ENCODE data around the gene PRRX1.

Gene PRRX1

DNA sequence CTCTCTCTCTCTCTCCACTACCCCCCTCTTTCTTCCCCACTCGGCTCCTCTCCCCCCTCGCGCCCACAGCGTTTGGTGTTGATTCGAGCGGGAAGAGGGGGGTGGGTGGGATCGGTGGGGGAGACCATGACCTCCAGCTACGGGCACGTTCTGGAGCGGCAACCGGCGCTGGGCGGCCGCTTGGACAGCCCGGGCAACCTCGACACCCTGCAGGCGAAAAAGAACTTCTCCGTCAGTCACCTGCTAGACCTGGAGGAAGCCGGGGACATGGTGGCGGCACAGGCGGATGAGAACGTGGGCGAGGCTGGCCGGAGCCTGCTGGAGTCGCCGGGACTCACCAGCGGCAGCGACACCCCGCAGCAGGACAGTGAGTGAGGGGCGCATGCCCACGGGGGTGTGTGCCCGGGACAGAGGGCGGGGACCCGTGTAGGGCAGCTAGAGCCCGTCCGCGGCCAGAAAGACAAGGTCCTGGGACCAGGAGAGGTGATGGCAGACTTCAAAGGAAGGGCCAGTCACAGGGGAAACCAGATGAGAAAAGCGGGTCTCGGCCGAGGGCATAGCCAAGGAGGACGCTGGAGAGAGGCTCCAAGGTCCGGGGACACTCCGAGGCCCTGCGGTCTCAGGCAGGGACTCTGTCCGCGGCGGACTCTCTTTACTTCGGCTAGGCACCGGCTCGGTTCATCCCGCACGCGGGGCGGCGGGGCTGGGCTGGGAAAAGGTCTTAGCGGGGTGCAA lies at the start of gene PRRX1:
Gene PRRX1, plus strand, starts transcription at position 39 of the 735 bp plus-strand sequence. Its CDS starts 88 bp downstream, at position 127.
- FAIRE-seq, result no peak

DNA sequence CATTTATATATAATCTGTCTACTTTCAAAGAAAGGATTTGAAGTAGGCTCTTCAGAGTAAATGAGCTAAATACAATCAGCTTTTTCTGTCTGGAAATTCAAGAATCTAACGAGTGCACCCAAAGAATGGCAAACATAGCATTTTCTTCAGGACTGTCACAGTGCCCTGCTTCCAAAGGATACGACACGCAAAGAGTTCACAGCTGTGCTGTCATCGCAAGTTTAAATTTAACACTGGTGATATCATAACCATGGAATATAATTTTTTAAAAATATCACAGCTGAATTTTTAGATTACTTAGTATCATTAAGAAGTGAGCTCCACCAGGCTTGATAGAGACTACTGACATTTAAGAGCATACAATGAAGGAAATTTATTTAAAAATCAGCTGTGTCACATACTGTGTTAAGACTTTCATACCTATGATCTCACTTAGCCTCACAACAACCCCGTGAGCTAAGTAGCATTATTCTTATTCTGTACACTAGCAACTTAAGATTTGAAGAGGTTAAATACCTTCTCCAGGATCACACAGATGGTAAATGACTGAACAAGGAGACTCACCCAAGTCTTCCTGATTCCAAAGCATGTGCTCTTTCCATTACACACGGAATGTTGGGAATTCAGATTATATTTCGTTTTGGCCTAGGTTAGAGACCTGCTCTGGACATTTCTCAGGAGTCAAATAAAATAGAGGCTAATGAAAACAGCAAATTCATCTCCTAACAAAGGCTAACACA lies 46.2 kb upstream of the PRRX1 start:
- no peak for FAIRE-seq

DNA sequence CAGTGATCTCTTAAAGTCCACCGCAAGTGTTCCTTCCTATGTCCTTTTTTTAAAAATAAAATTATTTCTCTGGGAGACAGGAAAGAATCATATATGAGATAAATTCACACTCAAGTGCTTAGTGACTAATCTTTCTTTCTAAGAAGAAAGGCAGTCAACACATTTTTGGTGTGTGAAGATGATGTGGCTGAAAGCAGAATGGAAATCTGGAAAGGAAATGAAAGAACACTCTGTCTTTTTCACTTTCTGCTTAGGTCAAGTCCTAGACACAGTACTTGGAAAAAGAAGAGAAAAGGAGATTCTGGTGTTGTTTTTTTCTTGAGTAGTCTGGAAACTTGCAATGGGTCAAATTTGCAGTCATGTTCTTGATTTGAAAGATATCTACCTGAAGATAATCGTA lies 45.5 kb upstream of the PRRX1 start:
- no peak for FAIRE-seq

DNA sequence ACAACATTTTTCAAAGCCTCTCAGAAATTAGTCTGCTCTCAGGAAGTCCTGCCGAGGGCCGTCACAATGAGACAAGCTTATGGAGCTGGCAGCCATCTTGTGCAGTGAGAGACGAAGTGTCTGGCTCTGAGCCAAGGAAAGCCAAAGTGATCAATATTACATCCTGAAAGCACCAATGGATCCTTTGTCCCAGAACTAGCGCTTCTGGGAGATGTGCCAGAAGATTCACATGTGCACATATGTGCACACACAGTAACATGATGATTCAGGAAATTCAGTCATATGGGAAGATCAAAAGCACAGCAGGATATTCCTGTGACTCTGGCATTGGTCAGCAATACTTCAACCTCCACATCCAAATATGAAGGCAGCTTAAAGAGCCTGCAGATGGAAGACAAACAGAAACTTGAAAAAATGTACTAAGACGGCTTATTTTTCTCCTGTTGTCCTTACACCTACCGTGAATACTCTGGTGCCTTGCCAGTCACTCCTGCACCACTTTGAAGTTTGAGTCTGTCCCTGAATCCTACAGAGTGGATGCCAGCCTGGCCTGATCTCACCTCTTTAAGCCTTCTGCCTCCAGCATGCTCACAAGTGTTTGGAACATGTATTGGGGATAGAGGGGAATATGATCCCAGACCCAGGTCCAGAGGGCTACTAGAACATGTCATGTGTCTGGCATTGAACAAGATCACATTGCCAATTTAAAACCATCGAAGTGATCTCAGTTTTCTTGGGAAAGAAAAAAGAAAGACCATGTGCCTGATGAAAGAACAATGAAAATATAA lies 44.5 kb upstream of the PRRX1 start:
- no peak for FAIRE-seq

DNA sequence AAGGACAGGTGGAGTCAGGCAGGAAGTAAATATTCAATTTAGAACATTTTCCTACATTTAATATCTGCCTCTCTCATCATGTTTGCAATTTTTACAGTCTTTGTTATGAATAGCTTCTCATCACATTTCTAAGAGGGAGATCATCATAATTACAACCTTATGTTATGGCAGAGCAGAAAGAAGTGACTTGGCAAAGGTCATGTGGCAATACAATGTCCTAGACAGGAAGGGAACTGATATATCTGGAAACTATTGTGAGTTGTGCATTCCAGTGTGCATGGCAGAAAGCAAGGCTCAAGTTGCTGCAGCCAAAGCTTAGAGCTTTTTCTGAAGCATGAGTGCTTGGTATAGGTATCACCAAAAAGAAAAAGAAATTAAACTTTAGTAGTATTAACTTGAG lies 43.8 kb upstream of the PRRX1 start:
- no peak for FAIRE-seq

DNA sequence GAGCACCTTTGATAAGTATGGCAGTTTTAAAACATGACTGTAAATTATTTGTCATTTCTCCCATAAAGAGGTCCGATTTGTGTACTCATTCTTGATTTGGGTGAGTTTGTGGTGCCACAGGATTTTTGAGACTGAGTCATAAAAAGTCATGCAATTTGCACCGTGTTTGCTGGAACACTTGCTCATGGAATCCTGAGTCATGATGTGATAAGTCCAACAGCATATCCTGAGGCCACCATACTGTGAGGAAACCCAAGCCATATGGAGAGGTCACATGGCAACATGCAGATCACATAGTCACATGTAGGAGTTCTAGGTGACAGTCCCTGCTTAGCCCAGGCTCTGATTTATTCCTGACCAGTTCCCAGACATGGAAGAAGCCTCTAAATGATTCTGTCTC lies 40.8 kb upstream of the PRRX1 start:
- no peak for FAIRE-seq

DNA sequence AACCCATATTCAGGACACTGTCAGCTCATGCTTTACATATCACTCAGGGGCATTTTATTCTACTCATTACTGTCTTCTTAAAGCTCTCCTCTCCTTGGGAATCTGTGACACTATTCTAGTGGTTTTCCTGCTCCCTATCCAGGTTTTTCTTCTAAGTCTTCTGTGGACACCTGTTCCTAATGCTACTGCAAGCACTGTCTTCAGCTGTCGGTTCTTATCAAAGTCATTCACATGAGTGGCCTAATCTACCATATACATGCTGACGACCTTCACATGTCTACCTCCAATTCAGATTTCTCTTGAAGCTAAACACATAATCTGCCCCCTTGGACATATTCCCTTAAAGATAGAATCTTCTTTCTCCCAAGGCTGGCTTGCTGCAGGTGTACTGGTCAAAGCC lies 39.8 kb upstream of the PRRX1 start:
- FAIRE-seq, result no peak

DNA sequence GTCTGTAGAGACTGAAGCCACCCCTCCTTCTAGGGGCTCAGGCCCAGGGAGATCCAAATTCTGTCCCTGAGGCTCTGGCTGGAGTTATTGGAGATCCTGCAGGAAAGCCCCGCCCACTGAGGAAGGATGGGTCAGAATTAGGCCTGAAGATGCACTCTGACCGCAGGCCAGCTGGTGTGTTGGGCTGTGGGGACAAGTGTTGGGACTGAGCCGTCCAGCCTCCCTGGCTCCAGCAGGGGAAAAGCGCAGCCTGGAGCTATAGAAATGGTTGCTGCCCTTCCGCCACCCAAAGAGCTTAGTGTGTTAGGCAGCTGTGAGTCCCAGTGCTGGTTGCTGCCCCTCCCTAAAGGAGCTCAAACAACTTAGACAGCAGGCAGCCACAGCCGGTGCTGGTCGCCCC lies 33.0 kb upstream of the PRRX1 start:
- FAIRE-seq, result no peak

DNA sequence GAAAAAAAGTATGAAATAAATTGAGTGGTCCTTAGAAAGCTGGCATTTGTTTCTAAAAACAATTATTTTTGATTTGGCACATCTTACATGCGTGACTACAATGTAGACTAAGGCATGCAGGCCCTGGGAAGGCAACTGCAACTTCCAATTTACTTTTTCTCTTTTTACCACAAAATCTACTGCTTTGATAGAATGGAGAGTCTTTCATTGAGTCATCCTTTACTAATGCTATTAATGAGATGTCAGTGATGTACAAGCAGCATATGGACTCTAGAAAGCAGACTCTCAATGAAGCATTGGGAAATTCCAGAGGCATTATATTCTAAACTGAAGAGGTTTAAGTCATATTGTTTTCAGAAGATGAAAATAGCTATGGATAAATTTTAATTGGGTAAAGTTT lies 29.6 kb upstream of the PRRX1 start:
- no peak for FAIRE-seq

DNA sequence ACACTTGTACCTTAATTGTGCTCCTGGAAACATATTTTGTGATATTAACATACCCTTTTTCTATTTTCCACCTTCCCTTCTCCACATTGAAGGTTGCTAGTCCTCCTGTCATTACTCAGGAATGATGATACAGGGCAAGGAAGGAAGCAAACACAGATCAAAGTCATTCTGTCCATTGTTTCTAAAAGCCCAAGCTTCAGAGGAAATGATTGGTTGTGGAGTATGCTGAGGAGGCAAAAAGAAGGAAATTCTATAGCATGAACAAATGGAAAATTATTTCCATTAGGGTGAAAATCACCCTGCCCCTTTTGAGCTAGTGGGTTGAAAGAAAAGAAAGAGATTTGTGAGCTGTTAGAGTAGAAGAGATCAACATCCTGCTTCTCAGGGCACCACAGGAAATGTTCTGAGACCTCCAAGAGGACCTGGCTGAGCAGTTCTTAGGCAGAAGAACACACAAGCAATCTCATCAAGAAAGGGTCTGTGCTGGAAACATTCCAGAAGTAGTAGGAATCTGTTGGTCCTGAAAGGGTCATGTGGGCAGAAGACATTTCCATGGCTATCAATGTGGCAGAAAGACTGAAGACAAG lies 29.0 kb upstream of the PRRX1 start:
- FAIRE-seq, result no peak

DNA sequence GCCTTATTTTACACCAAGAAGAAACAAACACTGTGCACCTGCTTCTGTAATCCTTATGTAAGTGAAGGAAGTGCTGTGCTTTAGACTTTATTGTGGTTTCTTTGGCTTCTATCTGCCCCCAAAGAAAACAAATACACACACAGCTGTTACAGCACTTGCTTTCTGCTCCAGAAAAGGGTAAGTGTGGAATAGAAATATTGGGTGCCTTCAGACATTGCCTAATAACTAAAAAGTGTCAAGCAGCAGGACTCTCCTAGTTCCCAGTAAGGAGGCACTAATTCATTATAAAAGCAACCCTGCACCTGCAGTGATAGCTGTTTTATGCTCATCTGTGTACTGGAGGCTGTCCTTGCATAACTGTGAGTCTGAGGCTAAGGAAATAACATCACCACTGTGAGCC lies 23.4 kb upstream of the PRRX1 start:
- FAIRE-seq, result no peak

DNA sequence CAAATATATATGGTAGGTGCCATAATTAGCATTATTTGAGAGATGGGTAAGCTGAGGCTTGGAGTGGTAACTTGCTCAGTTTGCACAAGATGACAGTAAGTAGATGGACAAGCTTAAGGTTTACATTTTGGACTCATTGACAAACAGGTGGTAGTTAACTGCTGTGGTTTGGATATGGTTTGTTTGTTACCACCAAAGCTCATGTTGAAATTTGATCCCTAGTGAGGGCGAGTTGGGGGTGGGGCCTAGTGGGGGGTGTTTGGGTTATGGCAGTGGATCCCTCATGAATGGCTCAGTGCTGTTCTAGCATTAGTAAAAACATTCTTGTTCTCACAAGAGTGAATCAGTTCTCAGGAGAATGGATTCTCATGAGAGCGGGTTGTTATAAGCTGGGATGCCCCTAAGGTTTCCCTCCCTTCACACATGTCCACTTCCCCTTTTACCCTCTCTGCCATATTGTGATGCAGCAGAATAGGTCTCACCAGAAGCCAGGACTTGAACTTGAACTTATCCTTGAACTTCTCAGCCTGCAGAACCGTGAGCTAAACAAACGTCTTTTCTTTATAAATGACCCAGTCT lies 6.6 kb upstream of the PRRX1 start:
- no peak for FAIRE-seq

DNA sequence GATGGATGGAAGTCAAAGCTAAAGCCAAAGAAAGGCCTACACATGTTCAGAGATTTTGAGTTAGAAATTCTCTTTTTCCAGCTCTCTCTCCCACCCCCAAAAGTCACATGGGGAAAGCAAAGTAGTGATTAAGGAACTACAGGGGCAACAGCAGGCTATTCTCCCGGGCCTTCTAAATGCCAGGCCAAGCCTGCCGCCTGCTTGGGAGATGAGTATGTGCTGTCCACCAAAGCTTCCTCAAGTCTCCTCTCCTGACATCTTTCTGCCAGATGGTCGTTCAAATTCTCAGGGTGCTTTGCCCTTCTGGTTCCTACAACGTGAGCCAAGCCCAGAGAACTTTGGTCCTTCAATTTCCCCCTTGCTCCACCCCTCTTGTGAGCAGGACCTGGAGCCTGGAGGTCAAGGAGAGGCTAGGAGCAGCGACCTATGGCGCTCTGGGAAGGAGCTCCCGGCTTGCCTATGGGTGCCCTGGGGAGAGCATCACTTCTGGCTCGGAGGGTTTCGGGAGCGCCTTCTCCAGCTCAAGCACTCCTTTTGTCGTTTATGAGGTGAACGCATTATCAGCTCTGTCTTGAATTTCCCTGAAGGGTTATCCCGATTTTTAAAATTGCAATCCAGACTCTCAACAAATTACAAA lies 4.4 kb upstream of the PRRX1 start:
- FAIRE-seq, result no peak

DNA sequence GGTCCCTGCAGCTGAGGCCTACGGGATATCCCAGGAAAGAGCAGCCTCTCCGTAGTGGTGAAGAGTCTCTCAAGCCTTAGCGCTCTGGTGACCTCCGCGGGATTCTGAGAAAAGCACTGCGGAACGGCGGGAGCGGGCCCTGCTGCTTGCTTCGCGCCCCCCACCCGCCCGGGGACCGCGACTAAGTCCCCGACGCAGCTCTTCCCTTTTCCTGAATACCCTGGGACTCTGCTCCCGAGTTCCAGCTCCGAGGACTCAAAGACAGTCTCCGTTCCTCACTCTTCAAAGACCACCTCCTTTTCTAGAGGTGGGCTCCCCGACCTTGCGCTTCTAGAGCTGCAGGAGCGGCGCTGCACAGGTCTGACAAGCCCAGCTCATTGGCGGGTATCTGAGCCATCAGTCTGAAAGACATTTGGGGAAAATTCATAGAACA lies 3.6 kb upstream of the PRRX1 start:
- no peak for FAIRE-seq

DNA sequence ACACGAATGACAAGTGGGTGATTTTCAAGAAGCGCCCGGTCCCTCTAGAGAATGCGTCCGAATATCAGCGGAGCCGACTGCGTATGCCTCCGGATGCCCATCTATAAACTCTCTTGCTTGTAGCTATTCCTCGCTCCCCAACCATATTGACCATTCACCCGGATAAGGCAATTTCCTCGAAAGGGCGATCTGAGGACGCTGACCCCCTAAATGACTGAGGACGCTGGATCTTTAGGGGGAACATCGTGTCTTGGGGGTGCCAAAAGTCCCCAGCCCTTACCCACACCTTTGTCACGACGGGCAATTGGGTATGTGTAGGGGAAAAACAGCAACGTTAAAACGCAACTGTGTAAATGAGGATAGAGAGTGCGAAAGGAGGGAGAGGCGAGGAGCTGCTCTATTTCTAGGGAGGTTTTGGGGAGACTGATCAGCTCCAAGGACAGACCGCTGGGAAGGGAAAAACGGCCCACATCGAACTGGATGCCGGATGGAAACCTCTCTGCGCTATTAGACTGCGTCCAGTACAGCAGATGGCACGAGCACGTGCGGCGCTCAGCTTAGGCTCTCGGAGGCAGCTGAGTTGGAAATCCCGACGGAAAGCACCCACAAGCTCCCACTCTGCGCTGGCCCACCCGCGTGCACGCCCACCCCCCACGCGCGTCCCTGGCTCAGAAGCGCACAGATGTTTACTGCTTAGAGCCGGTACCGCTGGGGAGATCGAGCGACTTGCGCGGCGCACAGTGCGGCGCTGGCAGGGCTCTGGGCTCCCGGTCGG lies 2.9 kb upstream of the PRRX1 start:
- no peak for FAIRE-seq

DNA sequence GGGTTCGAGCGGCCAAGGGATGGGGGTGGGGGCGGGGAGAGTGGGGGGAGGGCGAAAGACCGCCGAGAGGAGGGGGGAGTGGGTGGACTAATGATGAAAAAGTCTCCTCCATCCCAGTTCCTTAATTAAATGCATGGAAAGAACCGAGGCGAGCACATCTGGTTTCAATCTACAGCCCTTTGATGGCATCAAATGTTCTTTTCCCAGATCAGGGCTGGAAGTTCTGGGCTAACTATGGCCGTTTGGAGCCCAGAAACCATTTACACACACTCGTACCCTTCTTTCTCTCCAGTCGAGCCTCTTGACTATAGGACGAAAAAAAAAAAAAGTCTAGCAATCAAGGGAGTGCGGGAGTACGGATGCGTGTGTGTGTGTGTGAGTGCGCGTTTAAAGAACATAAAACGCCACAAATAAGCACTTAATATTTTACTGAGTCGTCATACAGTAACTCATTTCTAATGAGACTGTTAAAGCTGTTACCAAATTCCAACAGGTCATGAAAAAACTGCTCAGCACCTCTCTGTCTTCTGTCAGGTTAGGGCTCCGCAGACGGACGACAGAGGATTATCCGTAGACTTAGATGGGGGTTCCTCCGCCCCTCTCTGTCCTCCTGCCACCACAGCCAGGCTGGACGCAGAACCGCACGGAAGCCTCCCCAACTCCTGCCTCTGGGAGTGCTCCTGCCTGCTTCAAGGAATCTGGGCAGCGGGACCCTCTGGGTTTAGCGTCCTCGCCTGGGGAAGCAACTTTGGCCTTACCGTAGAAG lies 2.1 kb upstream of the PRRX1 start:
- FAIRE-seq, result no peak

DNA sequence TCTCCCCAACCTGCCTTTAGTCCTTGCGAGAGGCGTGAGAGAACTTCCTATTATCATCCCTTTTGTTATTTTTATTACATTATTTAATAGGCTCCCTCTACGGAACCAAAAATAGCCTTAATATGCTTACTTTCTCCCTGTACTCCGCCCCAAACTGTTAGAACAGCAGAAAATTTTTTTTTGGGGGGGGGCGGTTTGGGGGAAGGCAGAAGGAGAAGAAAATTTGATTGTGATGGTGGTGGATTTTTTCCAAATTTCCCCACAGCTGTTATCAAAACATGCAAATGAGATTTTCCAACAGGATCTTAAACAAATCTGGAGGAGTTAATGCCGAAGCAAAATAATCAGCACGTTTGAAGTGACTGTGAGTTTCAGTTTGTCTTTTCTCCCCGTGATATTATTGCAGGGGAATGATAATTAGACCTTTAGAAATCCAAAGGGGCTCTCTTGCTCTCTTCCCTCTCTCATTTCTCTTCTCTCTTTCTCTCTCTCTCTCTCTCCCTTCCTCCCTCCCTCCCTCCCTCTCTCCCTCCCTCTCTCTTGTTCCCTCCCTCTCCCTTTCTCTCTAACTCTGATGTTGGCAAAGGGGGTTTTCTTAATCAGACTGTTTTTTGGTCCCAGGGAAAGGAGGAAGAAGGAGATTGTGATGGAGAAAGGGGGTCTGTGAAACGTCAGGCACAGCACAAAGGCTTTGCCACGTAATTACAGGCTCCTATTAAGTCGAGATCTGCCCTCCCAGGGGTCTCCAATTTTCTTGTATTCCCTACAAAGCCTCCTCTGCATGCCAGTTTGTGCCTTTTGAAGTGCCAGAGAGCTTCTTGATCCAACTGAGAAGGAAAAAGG lies 1.1 kb upstream of the PRRX1 start:
- peak; percentile 85 for FAIRE-seq

DNA sequence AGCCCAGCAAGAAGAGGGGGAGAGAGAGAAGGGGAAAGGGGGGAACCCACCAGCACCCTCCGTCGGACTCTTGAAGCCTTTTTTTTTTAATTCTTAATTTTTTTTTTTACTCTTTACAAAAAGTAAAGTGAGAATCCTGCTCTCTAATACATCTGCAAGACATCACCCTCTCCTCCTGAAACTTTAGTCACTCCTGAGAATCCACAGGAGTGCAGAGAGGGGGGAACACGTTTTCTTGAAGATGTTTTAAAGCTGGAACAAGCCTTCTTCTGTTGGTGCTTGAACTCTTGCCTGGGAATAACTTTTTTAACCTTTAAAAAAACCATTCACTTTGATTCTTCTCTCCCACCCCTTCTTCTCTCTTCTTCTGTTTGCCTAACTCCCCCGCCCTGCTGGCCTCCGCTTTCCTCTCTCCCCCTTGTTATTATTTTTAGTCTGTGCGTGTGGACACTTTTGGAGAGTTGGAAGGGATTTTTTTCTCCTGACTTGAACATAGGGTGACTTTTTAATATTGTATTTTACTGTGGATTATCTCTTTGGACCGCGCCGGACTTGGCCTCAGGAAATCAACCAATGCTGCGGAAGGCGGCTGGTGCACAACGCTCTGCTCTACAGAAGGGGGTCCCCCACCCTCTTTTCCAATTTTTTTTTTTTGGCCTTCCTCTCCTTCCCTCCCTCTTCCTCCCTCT lies 383 bp upstream of the PRRX1 start:
- peak; percentile 87 for FAIRE-seq

All from endometrium (tissue), 2 donors.